ENCODE measurements around the gene PTPN2.

Gene PTPN2

GRCh38 chr18:12745095-12745795 lies 138.8 kb downstream of the PTPN2 start:
- no peak for DNase-seq (ENCODE audit: low spot score)

GRCh38 chr18:12744103-12744502 lies 139.9 kb downstream of the PTPN2 start:
- peak; percentile 67 for DNase-seq (ENCODE audit: low spot score)

GRCh38 chr18:12742453-12742852 lies 141.6 kb downstream of the PTPN2 start:
- no peak for DNase-seq (ENCODE audit: low spot score)

Measured in pons (tissue), 1 donor.